H1 (cell line): Measurements from ENCODE around the gene NRL. TPM values are rescaled to one million over a fixed set of nuclear protein-coding genes. Genes with fewer than 3 reads are reported as not detected.

Experiments used
- CTCF ChIA-PET: fragments of 300-600 bp; sonication (Branson Sonifier 250); formaldehyde crosslinking; loops from one replicate; lab custom pipeline; 2021; ENCODE audit not compliant: partially characterized antibody; lab: Charles Lee
- POLR2A ChIA-PET: fragments of 300-600 bp; sonication (Branson Sonifier 250); formaldehyde crosslinking; loops from one replicate; lab custom pipeline; 2021; ENCODE audit warnings: inconsistent platforms; ENCODE audit not compliant: partially characterized antibody; lab: Charles Lee
- DNase-seq, 2 experiments: peaks; one replicate each; pipeline versions ENCODE4 v3.0.0 to v3.0.0-alpha.2; 2010 to 2022; ENCODE audit warnings: low spot score in 2 of 2, low read depth in 1 of 2, mixed read lengths in 1 of 2
- FAIRE-seq: peaks from 2 replicates; lab custom pipeline; 2011; peaks lifted over from hg19 to GRCh38; lab: Jason Lieb, UNC
- H2AFZ ChIP-seq: 2 replicates; pipeline ENCODE4 v1.8.1; 2012; ENCODE audit warnings: low read length, inconsistent platforms
- H2AK5ac ChIP-seq: 2 replicates; pipeline ENCODE4 v1.6.1; 2013; ENCODE audit warnings: low read depth, low read length
- H2BK120ac ChIP-seq: replicated peaks from 2 replicates; pipeline ENCODE3; 2013; ENCODE audit warnings: low read depth, low read length, inconsistent platforms
- H2BK12ac ChIP-seq: 2 replicates; pipeline ENCODE4 v1.6.1; 2013; ENCODE audit warnings: low read depth, low read length
- H2BK15ac ChIP-seq: 2 replicates; pipeline ENCODE4 v1.6.1; 2013; ENCODE audit warnings: low read length
- H2BK20ac ChIP-seq: 2 replicates; pipeline ENCODE4 v1.6.1; 2013; ENCODE audit warnings: low read length
- H2BK5ac ChIP-seq: 2 replicates; pipeline ENCODE4 v1.6.1; 2013; ENCODE audit warnings: low read depth, low read length
- H3K14ac ChIP-seq: 2 replicates; pipeline ENCODE4 v1.6.1; 2013; ENCODE audit warnings: inconsistent platforms; ENCODE audit not compliant: insufficient read length
- H3K18ac ChIP-seq: 2 replicates; pipeline ENCODE4 v1.6.1; 2013; ENCODE audit warnings: low read length; ENCODE audit errors: extremely low read depth
- H3K23ac ChIP-seq: 2 replicates; pipeline ENCODE4 v1.6.1; 2013; ENCODE audit warnings: inconsistent platforms; ENCODE audit not compliant: insufficient read length
- H3K23me2 ChIP-seq: 2 replicates; pipeline ENCODE4 v1.6.1; 2013; ENCODE audit warnings: low read depth, low read length
- H3K27ac ChIP-seq: 2 replicates; pipeline ENCODE4 v1.6.1; 2011; ENCODE audit warnings: low read depth, low read length, inconsistent platforms
- H3K27me3 ChIP-seq, 4 experiments: replicated peaks in 1 of 4; 1 replicate in 1 of 4; 2 replicates in 3 of 4; pipeline versions ENCODE4 v1.6.1 to v1.8.1; 2011 to 2013; ENCODE audit warnings: low read length in 3 of 4, mild to moderate bottlenecking in 3 of 4, inconsistent platforms in 2 of 4, mixed read lengths in 2 of 4, moderate library complexity in 1 of 4; ENCODE audit not compliant: control insufficient read depth in 3 of 4, insufficient read depth in 3 of 4; ENCODE audit errors: extremely low read depth in 1 of 4
- H3K36me3 ChIP-seq, 4 experiments: 2 replicates each; pipeline versions ENCODE4 v1.6.1 to v1.8.1; 2011 to 2013; ENCODE audit warnings: mild to moderate bottlenecking in 4 of 4, low read length in 3 of 4, moderate library complexity in 2 of 4, control low read depth in 1 of 4, inconsistent platforms in 1 of 4; ENCODE audit not compliant: insufficient read depth in 4 of 4, control insufficient read depth in 2 of 4
- H3K4ac ChIP-seq: replicated peaks from 2 replicates; pipeline ENCODE3; 2013; ENCODE audit warnings: low read length, low read depth, mixed read lengths, inconsistent platforms; ENCODE audit not compliant: insufficient read length
- H3K4me1 ChIP-seq, 4 experiments: replicated peaks in 1 of 4; 1 replicate in 1 of 4; 2 replicates in 3 of 4; pipeline versions ENCODE4 v1.6.1 to v1.8.1; 2011 to 2013; ENCODE audit warnings: low read length in 3 of 4, inconsistent platforms in 2 of 4, mixed read lengths in 1 of 4; ENCODE audit not compliant: insufficient read depth in 4 of 4, control insufficient read depth in 3 of 4
- H3K4me2 ChIP-seq, 2 experiments: 2 replicates each; pipeline versions ENCODE4 v1.6.1 to v1.8.1; 2011 to 2013; ENCODE audit warnings: low read depth in 2 of 2, low read length in 2 of 2, control low read depth in 1 of 2, inconsistent platforms in 1 of 2, mild to moderate bottlenecking in 1 of 2; ENCODE audit not compliant: insufficient read depth in 1 of 2
- H3K4me3 ChIP-seq, 4 experiments: fragments of 200-600, 300-600 bp in 1 of 4; sonication (generic), shearing (Covaris generic), sonication (Bioruptor Twin) in 1 of 4; 2 replicates each; pipeline versions ENCODE4 v1.5.1 to v1.8.1; 2011 to 2016; ENCODE audit warnings: low read length in 4 of 4, low read depth in 3 of 4, control low read depth in 2 of 4, inconsistent platforms in 2 of 4, mild to moderate bottlenecking in 2 of 4, mixed read lengths in 1 of 4, moderate library complexity in 1 of 4; ENCODE audit not compliant: insufficient read depth in 2 of 4; ENCODE audit errors: extremely low read depth in 1 of 4
- H3K56ac ChIP-seq: replicated peaks from 2 replicates; pipeline ENCODE3; 2013; ENCODE audit warnings: low read depth, mild to moderate bottlenecking, mixed read lengths, low read length, inconsistent platforms; ENCODE audit not compliant: insufficient read length
- H3K79me1 ChIP-seq: 2 replicates; pipeline ENCODE4 v1.6.1; 2013; ENCODE audit warnings: low read depth, low read length, control low read depth
- H3K79me2 ChIP-seq, 2 experiments: 2 replicates each; pipeline versions ENCODE4 v1.6.1 to v1.8.1; 2012 to 2013; ENCODE audit warnings: low read length in 2 of 2, mild to moderate bottlenecking in 2 of 2, inconsistent platforms in 1 of 2; ENCODE audit not compliant: insufficient read depth in 2 of 2, control insufficient read depth in 1 of 2
- H3K9ac ChIP-seq, 4 experiments: replicated peaks in 1 of 4; 1 replicate in 1 of 4; 2 replicates in 3 of 4; pipeline versions ENCODE4 v1.6.1 to v1.8.1; 2011 to 2013; ENCODE audit warnings: low read depth in 3 of 4, low read length in 3 of 4, control low read depth in 2 of 4, mild to moderate bottlenecking in 2 of 4, moderate library complexity in 2 of 4, inconsistent platforms in 1 of 4; ENCODE audit errors: extremely low read depth in 1 of 4
- H3K9me3 ChIP-seq, 2 experiments: 2 replicates each; pipeline versions ENCODE4 v1.6.1 to v1.8.1; 2012 to 2013; ENCODE audit warnings: mild to moderate bottlenecking in 2 of 2, moderate library complexity in 2 of 2, control low read depth in 1 of 2, inconsistent platforms in 1 of 2, low read depth in 1 of 2, low read length in 1 of 2, mixed read lengths in 1 of 2; ENCODE audit not compliant: insufficient read depth in 2 of 2
- H4K20me1 ChIP-seq, 2 experiments: replicated peaks in 1 of 2; 2 replicates each; pipeline versions ENCODE3 to v1.8.1; 2011 to 2013; ENCODE audit warnings: inconsistent platforms in 2 of 2, low read length in 2 of 2, mild to moderate bottlenecking in 1 of 2; ENCODE audit not compliant: insufficient read depth in 2 of 2, control insufficient read depth in 1 of 2
- H4K5ac ChIP-seq: 2 replicates; pipeline ENCODE4 v1.6.1; 2013; ENCODE audit warnings: low read length, low read depth, mixed read lengths, inconsistent platforms; ENCODE audit not compliant: insufficient read length
- H4K8ac ChIP-seq: 2 replicates; pipeline ENCODE4 v1.8.0; 2013; ENCODE audit warnings: mild to moderate bottlenecking, moderate library complexity, low read length, inconsistent platforms; ENCODE audit not compliant: insufficient read depth; ENCODE audit errors: extremely low read depth
- H4K91ac ChIP-seq: replicated peaks from 2 replicates; pipeline ENCODE3; 2013; ENCODE audit warnings: low read length, mixed read lengths, inconsistent platforms; ENCODE audit not compliant: insufficient read length
- CHD1 ChIP-seq: IDR thresholded peaks from 2 replicates; pipeline ENCODE4 v1.6.1; 2012; ENCODE audit warnings: low read depth, low read length, improper control_type of control experiment
- CTBP2 ChIP-seq: IDR thresholded peaks from 2 replicates; pipeline ENCODE4 v1.7.0; 2011; ENCODE audit warnings: borderline replicate concordance, mild to moderate bottlenecking, moderate library complexity, mixed read lengths, low read length; ENCODE audit not compliant: insufficient read depth, insufficient read length
- HDAC2 ChIP-seq, 2 experiments: fragments of 300-600 bp in 1 of 2; sonication (generic) in 1 of 2; IDR thresholded peaks; 2 replicates each; pipeline ENCODE4 v1.6.1; 2011 to 2012; ENCODE audit warnings: low read depth in 2 of 2, low read length in 2 of 2, mild to moderate bottlenecking in 2 of 2, moderate library complexity in 2 of 2, borderline replicate concordance in 1 of 2, inconsistent platforms in 1 of 2
- KDM4A ChIP-seq: IDR thresholded peaks from one replicate; pipeline ENCODE4 v1.7.1; 2012; ENCODE audit warnings: low read depth, mild to moderate bottlenecking, moderate library complexity, low read length, inconsistent platforms; ENCODE audit not compliant: severe bottlenecking
- MAFK ChIP-seq: IDR thresholded peaks from 2 replicates; pipeline ENCODE4 v1.6.1; 2012; ENCODE audit warnings: low read depth, mild to moderate bottlenecking, improper control_type of control experiment, low read length
- NRF1 ChIP-seq: IDR thresholded peaks from 2 replicates; pipeline ENCODE4 v1.6.1; 2011; ENCODE audit warnings: mild to moderate bottlenecking, low read depth, low read length, improper control_type of control experiment
- POLR2A ChIP-seq, 2 experiments: IDR thresholded peaks; 1 replicate in 1 of 2; 2 replicates in 1 of 2; pipeline ENCODE4 v1.6.1; 2011; ENCODE audit warnings: low read depth in 2 of 2, low read length in 2 of 2, mild to moderate bottlenecking in 2 of 2; ENCODE audit errors: control extremely low read depth in 1 of 2
- TAF7 ChIP-seq: optimal IDR thresholded peaks from 2 replicates; pipeline ENCODE3; 2011; ENCODE audit warnings: low read depth, mild to moderate bottlenecking, inconsistent platforms, low read length, moderate library complexity, borderline replicate concordance
- WGBS, 2 experiments: shearing (Covaris generic) in 1 of 2; methylation state at CpG; one replicate each; pipeline versions ENCODE4 v1.1.6 to v1.1.7; 2013 to 2015; ENCODE audit warnings: low lambda C conversion rate in 2 of 2, mixed read lengths in 2 of 2, inconsistent platforms in 1 of 2, low coverage in 1 of 2, missing lambda C conversion rate in 1 of 2; ENCODE audit not compliant: insufficient replicate concordance in 2 of 2, insufficient coverage in 1 of 2, insufficient read length in 1 of 2; ENCODE audit errors: extremely low coverage in 1 of 2, missing lambda C conversion rate in 1 of 2; 5-methylcytosine and 5-hydroxymethylcytosine counted together
- polyA plus RNA-seq, 7 experiments: library from polyadenylated mRNA; depleted of rRNA in 3 of 7; stranded (reverse) in 5 of 7; unstranded in 2 of 7; fragments of >200 nt in 5 of 7; fragments of 200-250 nt in 2 of 7; gene quantifications; 1 replicate in 5 of 7; 2 replicates in 1 of 7; 4 replicates in 1 of 7; pipeline versions ENCODE4 v1.2.1 to v1.2.3, GENCODE V29; 2011 to 2013; ENCODE audit warnings: missing spikeins in 2 of 7, mixed read lengths in 2 of 7
- total RNA-seq: library from RNA; stranded (reverse); fragmentation: NEBNext Ultra II Directional; extraction: Animal tissue kit (Norgen Biotek cat#: 25700); gene quantifications from 2 replicates; pipeline ENCODE4 v1.2.1, GENCODE V29; 2021
- TF ChIP-seq, protein P1 (sequence below): IDR thresholded peaks from 2 replicates; pipeline ENCODE4 v1.6.1; 2012; ENCODE audit warnings: inconsistent platforms

The NRL gene
- total and polyA plus RNA-seq, 2 of the 8 experiments (the other 6 are each of a cell fraction or from before 2014, with no cell fraction given) = 1.1 to 2.2 TPM

DNA sequence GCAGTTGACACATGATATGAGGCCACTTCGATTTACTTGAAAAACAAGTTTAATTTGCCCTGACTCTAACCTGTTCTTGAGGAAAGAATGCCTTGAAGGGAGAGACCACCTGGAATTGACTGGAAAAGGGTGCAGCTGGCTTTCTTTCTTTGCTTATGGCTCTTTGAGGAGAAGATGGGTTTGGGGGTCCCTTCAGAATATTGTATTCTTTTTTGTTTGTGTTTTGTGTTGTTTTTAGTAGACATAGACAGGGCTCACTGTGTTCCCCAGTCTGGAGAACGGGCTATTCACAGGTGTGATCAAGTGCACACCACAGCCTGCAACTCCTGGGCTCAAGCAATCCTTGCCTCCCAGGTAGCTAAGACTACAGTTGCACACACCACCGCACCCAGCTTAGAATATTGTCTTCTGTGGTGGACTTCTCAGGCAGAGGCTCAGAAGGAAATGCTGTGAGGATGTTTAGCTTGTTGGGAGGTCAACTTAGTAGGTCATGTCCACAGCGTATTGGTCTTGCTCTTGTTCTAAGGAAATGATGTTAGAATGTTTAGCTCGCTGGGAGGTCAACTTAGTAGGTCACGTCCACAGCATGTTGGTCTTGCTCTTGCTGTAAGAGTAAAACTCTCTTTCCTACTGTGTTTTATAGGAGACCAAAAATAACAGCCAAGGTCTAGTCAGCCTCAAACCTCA is 1.5 kb upstream of the NRL start:
- Histone ChIP-seq H2BK5ac (no peak overlapping the region), H2BK12ac (no peak overlapping the region), H3K4ac (no peak overlapping the region), H3K4me3 (peak overlapping the region in 3 of 4 experiments; percentile 73 to 89 (median 79); a peak in 6 of 8 replicates), H3K9me3 (no peaks in the 10 kb centered on the region), H3K4me1 (peaks cover 0 to 4% (median 2%) of the 10 kb centered on the region in 4 experiments; a peak in 5 of 7 replicates), H3K9ac (no peak overlapping the region), H3K56ac (no peak overlapping the region), H2BK120ac (no peak overlapping the region), H2AFZ (no peak overlapping the region), H3K79me2 (peaks cover 0 to 10% of the 10 kb centered on the region in 2 experiments; a peak in 2 of 4 replicates)
- TF ChIP-seq KDM4A (no peak), NRF1 (no peak), HDAC2 (IDR thresholded peaks at IDR 0.05; ENCODE audit: borderline replicate concordance in 1 of 2, low read depth in 2 of 2, low read length in 2 of 2) (no peak), MAFK (no peak), POLR2A (IDR thresholded peaks at IDR 0.05; ENCODE audit: control extremely low read depth in 1 of 2, low read depth in 2 of 2, low read length in 2 of 2) (no peak), CTBP2 (no peak), TAF7 (no peak), CHD1 (no peak)
- TF ChIP-seq, protein P1, sequence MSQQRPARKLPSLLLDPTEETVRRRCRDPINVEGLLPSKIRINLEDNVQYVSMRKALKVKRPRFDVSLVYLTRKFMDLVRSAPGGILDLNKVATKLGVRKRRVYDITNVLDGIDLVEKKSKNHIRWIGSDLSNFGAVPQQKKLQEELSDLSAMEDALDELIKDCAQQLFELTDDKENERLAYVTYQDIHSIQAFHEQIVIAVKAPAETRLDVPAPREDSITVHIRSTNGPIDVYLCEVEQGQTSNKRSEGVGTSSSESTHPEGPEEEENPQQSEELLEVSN = no peak
- TF ChIP-seq, all 59 proteins: peak for 0
- no peak for DNase-seq
- Histone ChIP-seq H4K20me1 (peaks cover 0 to 3% of the 10 kb centered on the region in 2 experiments), H3K23me2 (peaks cover 7% of the 10 kb centered on the region), H3K14ac (no peak overlapping the region), H4K5ac (no peak overlapping the region), H3K27ac (no peak overlapping the region), H3K27me3 (no peaks in the 10 kb centered on the region), H3K79me1 (peaks cover 5% of the 10 kb centered on the region; the same call in 1 of the 2 replicates), H4K91ac (no peak overlapping the region), H2BK20ac (no peak overlapping the region), H3K23ac (no peak overlapping the region), H4K8ac (no peak overlapping the region), H2BK15ac (no peak overlapping the region), H3K36me3 (peaks cover 12 to 32% (median 29%) of the 10 kb centered on the region in 4 experiments), H3K18ac (no peak overlapping the region), H3K4me2 (peak overlapping the region; percentile 87 to 91), H2AK5ac (no peak overlapping the region)
- ChIA-PET CTCF (interaction anchor here (0.6 to 2.4 kb wide), 7 partner anchors 10 to 486 kb away, joined by 3 to 10 read pairs (median 3); partner anchors contain the start of gene EMC9), POLR2A (interaction anchor here (0.6 to 7.1 kb wide), 12 partner anchors 12 to 97 kb away, joined by 3 to 125 read pairs (median 5); partner anchors contain the start of genes CHMP4A, EMC9, FITM1 and IRF9)
- 89% methylated on average over 6 of the region's 6 CpGs; no CpG with 5 or more reads in 1 of the 2 experiments for WGBS, 2 experiments
- no peak for FAIRE-seq
